CD4-positive, alpha-beta T cell (primary cell): ENCODE results near the gene ZNF831. TPM values are rescaled to one million over a fixed set of nuclear protein-coding genes. Genes with fewer than 3 reads are reported as not detected.

ENCODE experiments used
- ATAC-seq: fragments of 200-7000 bp; cut with Tn5 transposase; one replicate; pipeline ENCODE4 v1.10.0; 2022; ENCODE audit warnings: mild to moderate bottlenecking; ENCODE audit not compliant: poor library complexity
- CTCF ChIA-PET: fragments of 350-600 bp; sonication (Branson Sonifier 250); formaldehyde crosslinking; loops from one replicate; lab custom pipeline; 2021; ENCODE audit warnings: antibody characterized with exemption, inconsistent platforms; lab: Charles Lee
- POLR2A ChIA-PET: fragments of 350-600 bp; sonication (Branson Sonifier 250); formaldehyde crosslinking; loops from one replicate; lab custom pipeline; 2021; ENCODE audit warnings: antibody characterized with exemption, inconsistent platforms; lab: Charles Lee
- DNase-seq, 14 experiments: peaks; one replicate each; pipeline ENCODE4 v3.0.0-alpha.2; 2013 to 2020; ENCODE audit warnings: mixed read lengths in 2 of 14
- H3K27ac ChIP-seq, 2 donors: one replicate each; pipeline versions ENCODE4 v1.5.1 to v1.7.0; 2013; ENCODE audit warnings: low read length in 2 of 2, low read depth in 1 of 2, mild to moderate bottlenecking in 1 of 2
- H3K27me3 ChIP-seq, 2 experiments: 1 replicate in 1 of 2; 2 replicates in 1 of 2; pipeline versions ENCODE4 v1.6.1 to v1.7.0; 2013; ENCODE audit warnings: low read length in 2 of 2, control low read depth in 1 of 2, mild to moderate bottlenecking in 1 of 2, moderate library complexity in 1 of 2; ENCODE audit not compliant: insufficient read depth in 2 of 2, control insufficient read depth in 1 of 2
- H3K36me3 ChIP-seq: one replicate; pipeline ENCODE4 v1.6.1; 2013; ENCODE audit warnings: low read length, control low read depth; ENCODE audit not compliant: insufficient read depth
- H3K4me1 ChIP-seq: one replicate; pipeline ENCODE4 v1.6.1; 2013; ENCODE audit warnings: low read length, control low read depth; ENCODE audit not compliant: insufficient read depth
- H3K4me3 ChIP-seq: one replicate; pipeline ENCODE4 v1.5.1; 2013; ENCODE audit warnings: mild to moderate bottlenecking, low read length, moderate library complexity
- H3K9me3 ChIP-seq, 2 experiments: 1 replicate in 1 of 2; 2 replicates in 1 of 2; pipeline versions ENCODE4 v1.6.1 to v1.7.0; 2013; ENCODE audit warnings: low read length in 2 of 2, mild to moderate bottlenecking in 2 of 2, control low read depth in 1 of 2, moderate library complexity in 1 of 2; ENCODE audit not compliant: control insufficient read depth in 1 of 2, insufficient read depth in 1 of 2
- H3K27ac Mint-ChIP-seq: one replicate; pipeline ENCODE4 v1.8.0; 2020; ENCODE audit warnings: mixed read lengths
- H3K27me3 Mint-ChIP-seq: one replicate; pipeline ENCODE4 v1.8.0; 2021; ENCODE audit warnings: mixed read lengths
- H3K36me3 Mint-ChIP-seq: one replicate; pipeline ENCODE4 v1.8.0; 2021; ENCODE audit warnings: low read depth, mixed read lengths
- H3K4me1 Mint-ChIP-seq: one replicate; pipeline ENCODE4 v1.8.0; 2021; ENCODE audit warnings: low read depth, mixed read lengths
- H3K4me3 Mint-ChIP-seq: one replicate; pipeline ENCODE4 v1.8.0; 2020; ENCODE audit warnings: mild to moderate bottlenecking, mixed read lengths
- H3K9me3 Mint-ChIP-seq: one replicate; pipeline ENCODE4 v1.8.0; 2020; ENCODE audit warnings: mixed read lengths
- intact Hi-C, 2 experiments: fragments of 100-400 bp; cut with DNase I in 1 of 2; cut with micrococcal nuclease in 1 of 2; formaldehyde crosslinking; loops; one replicate each; pipeline versions ENCODE4 v1.15.1 to v1.9.0; 2023 to 2025; cut with DNase I, micrococcal nuclease
- total RNA-seq, 174 experiments: library from RNA in 2 of 174; stranded (reverse) in 2 of 174; gene quantifications; one replicate each; pipeline ENCODE4 v1.2.3 and lab custom pipeline; 2021 to 2026
- TF ChIP-seq, protein P1 (sequence below): fragments of 200-600 bp; IDR thresholded peaks from one replicate; pipeline ENCODE4 v1.8.0; 2022; ENCODE audit warnings: antibody characterized with exemption, mild to moderate bottlenecking

Gene ZNF831
- total RNA-seq, 2 experiments from 2014 or later = 24.9 to 25.9 TPM

DNA sequence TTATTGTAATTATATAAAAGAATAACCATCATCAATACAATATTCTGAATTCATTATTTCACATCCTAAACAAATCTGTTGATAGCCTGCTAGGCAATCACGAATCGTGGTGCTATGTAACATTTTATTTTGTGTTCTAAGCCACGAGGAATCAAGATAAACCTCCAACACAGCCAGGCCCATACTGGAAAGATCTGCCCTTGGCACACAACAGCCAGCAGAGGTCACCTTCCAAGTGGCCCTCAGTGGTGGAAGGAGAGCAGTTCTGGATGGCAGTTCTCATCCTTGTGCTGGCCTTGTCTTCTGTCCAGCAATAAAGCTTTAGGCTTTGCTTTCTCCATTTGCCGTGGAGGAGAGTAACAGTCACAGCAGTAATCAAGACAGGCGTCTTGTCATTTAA is 13.2 kb downstream of the ZNF831 start:
- Mint-ChIP-seq H3K36me3 (peaks cover 87% of the 10 kb centered on the region), H3K27me3 (no peaks in the 10 kb centered on the region), H3K4me1 (peaks cover 92% of the 10 kb centered on the region), H3K9me3 (no peaks in the 10 kb centered on the region), H3K27ac (peak overlapping the region; percentile 82), H3K4me3 (no peak overlapping the region)
- POLR2A ChIA-PET = interaction anchor here (1.5 to 3.6 kb wide), 3 partner anchors 11 to 145 kb away, joined by 7 to 32 read pairs (median 11); partner anchors contain the start of genes ATP5F1E and ZNF831
- peaks cover 73% of the 10 kb centered on the region for H3K4me1 ChIP-seq
- no peak for ATAC-seq
- no peaks in the 10 kb centered on the region for H3K27me3 ChIP-seq
- CTCF ChIA-PET = interaction anchor here (1.1 to 2.5 kb wide), 4 partner anchors 9 to 89 kb away, joined by 3 to 9 read pairs (median 6); no protein-coding TSS in a partner anchor
- TF ChIP-seq, protein P1, sequence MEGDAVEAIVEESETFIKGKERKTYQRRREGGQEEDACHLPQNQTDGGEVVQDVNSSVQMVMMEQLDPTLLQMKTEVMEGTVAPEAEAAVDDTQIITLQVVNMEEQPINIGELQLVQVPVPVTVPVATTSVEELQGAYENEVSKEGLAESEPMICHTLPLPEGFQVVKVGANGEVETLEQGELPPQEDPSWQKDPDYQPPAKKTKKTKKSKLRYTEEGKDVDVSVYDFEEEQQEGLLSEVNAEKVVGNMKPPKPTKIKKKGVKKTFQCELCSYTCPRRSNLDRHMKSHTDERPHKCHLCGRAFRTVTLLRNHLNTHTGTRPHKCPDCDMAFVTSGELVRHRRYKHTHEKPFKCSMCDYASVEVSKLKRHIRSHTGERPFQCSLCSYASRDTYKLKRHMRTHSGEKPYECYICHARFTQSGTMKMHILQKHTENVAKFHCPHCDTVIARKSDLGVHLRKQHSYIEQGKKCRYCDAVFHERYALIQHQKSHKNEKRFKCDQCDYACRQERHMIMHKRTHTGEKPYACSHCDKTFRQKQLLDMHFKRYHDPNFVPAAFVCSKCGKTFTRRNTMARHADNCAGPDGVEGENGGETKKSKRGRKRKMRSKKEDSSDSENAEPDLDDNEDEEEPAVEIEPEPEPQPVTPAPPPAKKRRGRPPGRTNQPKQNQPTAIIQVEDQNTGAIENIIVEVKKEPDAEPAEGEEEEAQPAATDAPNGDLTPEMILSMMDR = no peak
- no peak overlapping the region for H3K4me3 ChIP-seq
- peaks cover 50% of the 10 kb centered on the region for H3K36me3 ChIP-seq
- no peak for DNase-seq
- H3K27ac ChIP-seq = peak overlapping the region in 1 of 2 donors; percentile 70
- H3K9me3 ChIP-seq = no peaks in the 10 kb centered on the region
- intact Hi-C loops = loop anchor here in 1 of 2 experiments (2.0 kb wide), 1 partner anchor 14 kb away; the partner anchor contains the start of gene ZNF831

DNA sequence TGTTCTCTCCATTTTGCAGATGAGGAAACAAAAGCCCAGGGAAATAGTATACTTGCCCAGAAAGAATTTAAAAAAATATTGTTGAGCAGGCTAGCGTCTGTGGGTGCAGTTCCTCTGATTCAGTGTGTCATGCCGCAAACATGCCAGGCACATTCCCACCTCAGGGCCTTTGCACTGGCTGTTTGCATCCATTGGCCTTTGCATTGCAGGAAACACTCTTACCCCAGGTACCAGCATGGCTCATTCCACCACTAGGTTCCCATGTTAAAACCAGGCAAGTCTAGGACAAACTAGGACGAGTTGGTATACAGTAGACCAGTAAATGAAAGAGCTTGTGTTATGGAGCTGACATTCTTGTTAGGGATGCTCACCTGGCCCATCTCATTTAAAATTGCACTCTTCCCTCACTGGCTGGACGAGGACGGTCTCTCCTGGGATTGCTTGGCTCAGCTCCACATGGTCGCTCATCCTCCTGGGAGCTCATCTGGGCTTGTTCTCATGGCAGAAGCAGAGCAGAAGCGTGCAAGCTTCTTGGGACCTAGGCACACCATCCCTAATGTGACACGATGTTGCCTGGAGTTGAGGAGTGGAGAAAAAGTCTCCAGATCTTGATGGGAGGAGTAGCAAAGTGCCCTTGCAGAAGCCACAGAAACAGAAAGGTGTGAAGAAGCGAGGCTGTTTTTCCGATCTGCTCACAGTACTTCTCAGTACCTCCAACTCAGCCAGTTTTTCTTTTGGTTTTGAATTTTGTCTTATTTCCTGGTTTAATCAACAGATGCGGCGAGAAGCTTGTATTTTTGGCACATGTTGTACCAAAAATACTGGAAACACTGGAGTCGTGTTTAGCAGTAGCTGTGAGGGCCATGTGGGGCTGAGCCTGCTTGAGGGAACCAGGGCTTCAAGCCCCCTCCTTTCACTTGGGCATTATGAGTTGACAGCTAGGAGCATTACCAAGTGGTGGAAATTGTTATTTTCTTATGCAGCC is 13.9 kb downstream of the ZNF831 start:
- H3K9me3 ChIP-seq = no peaks in the 10 kb centered on the region
- H3K4me1 ChIP-seq = peaks cover 73% of the 10 kb centered on the region
- POLR2A ChIA-PET = interaction anchor here (0.6 to 3.6 kb wide), 9 partner anchors 8 to 145 kb away, joined by 3 to 32 read pairs (median 5); partner anchors contain the start of genes ATP5F1E and ZNF831
- peak overlapping the region; percentile 9 for H3K4me3 ChIP-seq
- H3K36me3 ChIP-seq = peaks cover 43% of the 10 kb centered on the region
- peak; percentile 68 for ATAC-seq
- CTCF ChIA-PET = interaction anchor here (1.1 to 2.5 kb wide), 5 partner anchors 10 to 90 kb away, joined by 3 to 9 read pairs (median 4); no protein-coding TSS in a partner anchor
- peak in 4 of 14 experiments; percentile 43 to 82 (median 60) for DNase-seq
- Mint-ChIP-seq H3K9me3 (no peaks in the 10 kb centered on the region), H3K4me1 (peaks cover 92% of the 10 kb centered on the region), H3K27ac (peak overlapping the region; percentile 82), H3K4me3 (peak overlapping the region; percentile 35), H3K27me3 (no peaks in the 10 kb centered on the region), H3K36me3 (peaks cover 87% of the 10 kb centered on the region)
- peak overlapping the region; percentile 33 to 70 for H3K27ac ChIP-seq
- intact Hi-C loops = loop anchor here in 1 of 2 experiments (2.0 kb wide), 1 partner anchor 15 kb away; the partner anchor contains the start of gene ZNF831
- no peaks in the 10 kb centered on the region for H3K27me3 ChIP-seq
- TF ChIP-seq, protein P1 = no peak

DNA sequence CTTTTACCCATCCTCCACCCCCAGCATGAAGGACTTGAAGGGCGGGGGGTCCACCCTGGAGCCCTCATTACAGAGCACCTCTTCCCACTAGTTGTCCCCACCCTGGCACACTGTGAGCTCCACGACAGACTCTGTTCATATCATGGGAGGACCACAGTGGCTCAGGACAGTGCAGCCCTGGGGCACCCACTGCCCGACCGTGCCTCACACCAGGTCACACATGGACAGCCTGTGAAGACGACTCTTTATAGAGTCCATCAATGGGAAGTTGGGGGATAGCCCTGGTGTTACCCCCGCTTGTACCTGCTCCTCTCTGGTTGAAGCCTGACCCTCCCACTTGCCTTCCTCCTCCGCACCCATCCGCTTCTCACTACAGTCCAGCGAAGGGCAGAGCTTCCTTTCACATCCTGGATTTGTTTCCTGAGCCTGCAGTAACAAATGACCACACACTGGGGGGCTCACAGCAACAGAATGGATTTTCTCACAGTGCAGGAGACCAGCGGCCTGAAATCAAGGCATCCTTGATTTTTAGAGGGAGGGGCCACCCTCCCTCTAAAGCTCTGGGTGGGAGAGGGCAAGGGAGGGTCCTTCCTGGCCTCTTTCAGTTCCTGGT is 15.5 kb downstream of the ZNF831 start:
- Histone ChIP-seq H3K36me3 (peaks cover 38% of the 10 kb centered on the region), H3K4me3 (no peak overlapping the region), H3K9me3 (no peaks in the 10 kb centered on the region), H3K4me1 (peaks cover 69% of the 10 kb centered on the region), H3K27me3 (no peaks in the 10 kb centered on the region), H3K27ac (peak overlapping the region; percentile 33 to 70)
- TF ChIP-seq, protein P1 = no peak
- DNase-seq (no peak), ATAC-seq (no peak)
- ChIA-PET POLR2A (interaction anchor here (1.0 to 3.6 kb wide), 3 partner anchors 14 to 28 kb away, joined by 3 to 32 read pairs (median 4); partner anchors contain the start of gene ZNF831), CTCF (interaction anchor here (1.1 to 2.5 kb wide), 5 partner anchors 19 to 97 kb away, joined by 3 to 9 read pairs (median 3); no protein-coding TSS in a partner anchor)
- intact Hi-C loops = no loop called here
- peaks cover 92% of the 10 kb centered on the region for H3K4me1 Mint-ChIP-seq
- peak overlapping the region; percentile 82 for H3K27ac Mint-ChIP-seq
- H3K4me3 Mint-ChIP-seq = no peak overlapping the region
- no peaks in the 10 kb centered on the region for H3K27me3 Mint-ChIP-seq
- H3K36me3 Mint-ChIP-seq = peaks cover 85% of the 10 kb centered on the region
- no peaks in the 10 kb centered on the region for H3K9me3 Mint-ChIP-seq
